AG04449 (cell line): ENCODE data around the gene EMC7.

Source experiments
- CTCF ChIA-PET: fragments of 350-600 bp; formaldehyde crosslinking; extraction: SDS; loops from one replicate; lab custom pipeline; 2021; ENCODE audit warnings: antibody characterized with exemption; lab: Yijun Ruan, JAX
- POLR2A ChIA-PET: fragments of 400-600, 350-600 bp; formaldehyde crosslinking; extraction: SDS; loops from one replicate; lab custom pipeline; 2020; ENCODE audit warnings: antibody characterized with exemption, inconsistent platforms; lab: Yijun Ruan, JAX
- DNase-seq: peaks from one replicate; pipeline ENCODE4 v3.0.0-alpha.2; 2010; ENCODE audit warnings: low read depth, low spot score
- H3K4me3 ChIP-seq: 2 replicates; pipeline ENCODE4 v1.5.1; 2011; ENCODE audit warnings: low read depth, mild to moderate bottlenecking, control low read depth, low read length
- TF ChIP-seq, protein P1 (sequence below): IDR thresholded peaks from one replicate; pipeline ENCODE4 v1.5.1; 2011; ENCODE audit warnings: mild to moderate bottlenecking, moderate library complexity, low read length, control low read depth, inconsistent platforms; ENCODE audit not compliant: insufficient read depth; ENCODE audit errors: missing control alignments

The EMC7 gene

DNA sequence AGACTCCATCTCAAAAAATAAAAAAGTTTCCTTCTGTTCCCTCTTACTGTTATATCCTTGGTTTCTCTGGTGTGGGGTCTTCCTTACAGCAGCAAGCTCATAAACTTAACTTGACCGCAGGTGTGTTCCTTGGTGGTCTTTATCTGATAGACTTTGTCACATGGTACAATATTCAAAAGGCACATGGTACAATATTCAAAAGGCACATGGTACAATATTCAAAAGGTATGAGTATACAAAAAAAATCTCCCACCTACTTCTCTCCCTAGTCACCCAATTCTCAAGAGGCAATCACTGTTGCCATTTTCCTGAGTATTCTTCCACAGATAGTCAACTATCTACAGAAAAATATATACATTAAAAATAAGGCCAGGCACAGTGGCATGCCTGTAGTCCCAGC is 4.8 kb upstream of the EMC7 start:
- CTCF ChIA-PET = interaction anchor here (1.0 to 16.1 kb wide), 5 partner anchors 10 to 262 kb away, joined by 3 to 324 read pairs (median 5); partner anchors contain the start of genes KATNBL1 and LPCAT4
- TF ChIP-seq, protein P1, sequence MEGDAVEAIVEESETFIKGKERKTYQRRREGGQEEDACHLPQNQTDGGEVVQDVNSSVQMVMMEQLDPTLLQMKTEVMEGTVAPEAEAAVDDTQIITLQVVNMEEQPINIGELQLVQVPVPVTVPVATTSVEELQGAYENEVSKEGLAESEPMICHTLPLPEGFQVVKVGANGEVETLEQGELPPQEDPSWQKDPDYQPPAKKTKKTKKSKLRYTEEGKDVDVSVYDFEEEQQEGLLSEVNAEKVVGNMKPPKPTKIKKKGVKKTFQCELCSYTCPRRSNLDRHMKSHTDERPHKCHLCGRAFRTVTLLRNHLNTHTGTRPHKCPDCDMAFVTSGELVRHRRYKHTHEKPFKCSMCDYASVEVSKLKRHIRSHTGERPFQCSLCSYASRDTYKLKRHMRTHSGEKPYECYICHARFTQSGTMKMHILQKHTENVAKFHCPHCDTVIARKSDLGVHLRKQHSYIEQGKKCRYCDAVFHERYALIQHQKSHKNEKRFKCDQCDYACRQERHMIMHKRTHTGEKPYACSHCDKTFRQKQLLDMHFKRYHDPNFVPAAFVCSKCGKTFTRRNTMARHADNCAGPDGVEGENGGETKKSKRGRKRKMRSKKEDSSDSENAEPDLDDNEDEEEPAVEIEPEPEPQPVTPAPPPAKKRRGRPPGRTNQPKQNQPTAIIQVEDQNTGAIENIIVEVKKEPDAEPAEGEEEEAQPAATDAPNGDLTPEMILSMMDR = no peak
- POLR2A ChIA-PET = no interaction called here

DNA sequence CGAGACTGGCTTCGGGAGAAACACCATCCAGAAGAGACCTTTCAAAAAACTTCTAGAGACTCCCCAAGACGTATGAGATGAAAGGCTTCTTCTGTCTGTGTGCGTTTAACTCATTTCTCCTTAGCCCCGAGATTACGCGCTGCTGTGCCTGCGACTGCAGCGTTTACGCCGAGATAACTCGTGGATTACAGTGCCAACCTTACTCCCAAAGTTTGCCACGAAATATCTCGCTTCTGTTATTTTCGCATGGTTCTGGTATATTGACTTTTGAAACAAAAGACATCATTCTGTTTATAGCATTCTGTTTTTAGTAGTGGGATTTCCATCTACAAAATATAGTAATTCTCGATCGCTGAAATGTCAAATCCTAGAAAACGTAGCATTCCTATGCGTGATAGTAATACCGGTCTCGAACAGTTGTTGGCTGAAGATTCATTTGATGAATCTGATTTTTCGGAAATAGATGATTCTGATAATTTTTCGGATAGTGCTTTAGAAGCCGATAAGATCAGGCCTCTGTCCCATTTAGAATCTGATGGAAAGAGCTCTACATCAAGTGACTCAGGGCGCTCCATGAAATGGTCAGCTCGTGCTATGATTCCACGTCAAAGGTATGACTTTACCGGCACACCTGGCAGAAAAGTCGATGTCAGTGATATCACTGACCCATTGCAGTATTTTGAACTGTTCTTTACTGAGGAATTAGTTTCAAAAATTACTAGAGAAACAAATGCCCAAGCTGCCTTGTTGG is 688 bp upstream of the EMC7 start:
- peak overlapping the region; percentile 89 for H3K4me3 ChIP-seq
- POLR2A ChIA-PET = interaction anchor here (0.6 to 1.6 kb wide), 6 partner anchors 19 to 265 kb away, joined by 3 to 5 read pairs (median 3); partner anchors contain the start of genes KATNBL1 and LPCAT4
- no peak for DNase-seq
- TF ChIP-seq, protein P1 = no peak
- CTCF ChIA-PET = interaction anchor here (1.0 to 2.4 kb wide), 8 partner anchors 9 to 138 kb away, joined by 3 to 10 read pairs (median 4); partner anchors contain the start of gene KATNBL1

More for the DNA sequence above, 4.8 kb upstream of the EMC7 start:
- no peak for DNase-seq
- no peak overlapping the region for H3K4me3 ChIP-seq

DNA sequence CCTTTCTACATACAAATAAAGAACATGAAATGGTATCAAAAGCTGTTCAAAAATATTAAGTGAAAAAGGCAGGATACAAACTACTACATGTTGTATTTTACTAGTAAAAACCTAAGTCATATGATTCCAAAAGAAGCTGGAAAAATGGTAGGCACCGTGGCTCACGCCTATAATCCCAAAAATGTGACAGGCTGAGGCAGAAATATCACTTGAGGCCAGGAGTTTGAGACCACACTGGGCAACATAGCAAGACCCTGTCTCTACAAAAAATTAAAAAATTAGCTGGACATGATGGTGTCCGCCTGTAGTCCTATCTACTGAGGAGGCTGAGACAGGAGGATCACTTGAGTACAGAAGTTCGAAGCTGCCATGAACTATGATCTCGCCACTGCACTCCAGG is 1.7 kb downstream of the EMC7 start:
- ChIA-PET CTCF (interaction anchor here (0.8 to 1.7 kb wide), 5 partner anchors 10 to 488 kb away, joined by 3 to 7 read pairs (median 3); partner anchors contain the start of gene KATNBL1), POLR2A (no interaction called here)
- H3K4me3 ChIP-seq = no peak overlapping the region
- DNase-seq = no peak
- TF ChIP-seq, protein P1 = no peak

GRCh38 chr15:34085746-34086145 is 15.9 kb downstream of the EMC7 start:
- no peak overlapping the region for H3K4me3 ChIP-seq
- POLR2A ChIA-PET = interaction anchor here (0.7 kb wide), 1 partner anchor 38 kb away, joined by 6 read pairs; no protein-coding TSS in a partner anchor
- no peak for DNase-seq
- TF ChIP-seq, protein P1 = no peak
- CTCF ChIA-PET = interaction anchor here (0.6 to 1.4 kb wide), 4 partner anchors 10 to 113 kb away, joined by 3 to 4 read pairs (median 3); no protein-coding TSS in a partner anchor

GRCh38 chr15:34084086-34084485 is 17.6 kb downstream of the EMC7 start:
- H3K4me3 ChIP-seq = no peak overlapping the region
- CTCF ChIA-PET = no interaction called here
- TF ChIP-seq, protein P1 = no peak
- POLR2A ChIA-PET = no interaction called here
- no peak for DNase-seq

- ChIA-PET CTCF (interaction anchor here (1.0 to 1.8 kb wide), 5 partner anchors 10 to 288 kb away, joined by 3 to 10 read pairs (median 5); partner anchors contain the start of gene LPCAT4), POLR2A (no interaction called here)
- DNase-seq = no peak
- TF ChIP-seq, protein P1 = no peak
- no peak overlapping the region for H3K4me3 ChIP-seq
Measured at GRCh38 chr15:34079904-34080303, 21.8 kb downstream of the EMC7 start.
